NCI-H1436 treated with DMSO at 0.1 percent for 48 hours (cell line): Measurements from ENCODE around the gene SFRP4.
"Not testable (repeated sequence)": the region's sequence is repeated elsewhere in the genome, so short reads cannot be mapped to it uniquely, and the experiment has no call there.

Experiments used
- DNase-seq: peaks from one replicate; lab custom pipeline; 2025; lab: John Stamatoyannopoulos, UW

The SFRP4 gene

GRCh38 chr7:37916673-37917660, at the start of gene SFRP4:
SFRP4 (minus strand) TSS chr7:37916817; CDS start chr7:37916537, 280 bp downstream.
- no peak for DNase-seq

DNA sequence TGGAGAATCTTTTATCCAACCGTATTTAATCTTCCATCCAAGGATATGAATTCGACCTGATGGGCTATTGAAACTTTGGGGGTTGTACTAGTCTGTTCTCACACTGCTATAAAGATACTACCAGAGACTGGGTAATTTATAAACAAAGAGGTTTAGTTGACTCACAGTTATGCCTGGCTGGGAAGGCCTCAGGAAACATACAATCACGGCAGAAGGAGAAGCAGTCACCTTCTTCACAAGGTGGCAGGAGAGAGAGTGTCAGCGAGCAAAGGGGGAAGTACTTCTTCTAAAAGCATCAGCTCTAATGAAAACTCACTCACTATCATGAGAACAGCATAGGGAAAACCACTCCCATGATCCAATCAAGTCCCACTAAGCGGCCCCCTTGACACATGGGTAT, 47.6 kb upstream of the SFRP4 start:
- no peak for DNase-seq

DNA sequence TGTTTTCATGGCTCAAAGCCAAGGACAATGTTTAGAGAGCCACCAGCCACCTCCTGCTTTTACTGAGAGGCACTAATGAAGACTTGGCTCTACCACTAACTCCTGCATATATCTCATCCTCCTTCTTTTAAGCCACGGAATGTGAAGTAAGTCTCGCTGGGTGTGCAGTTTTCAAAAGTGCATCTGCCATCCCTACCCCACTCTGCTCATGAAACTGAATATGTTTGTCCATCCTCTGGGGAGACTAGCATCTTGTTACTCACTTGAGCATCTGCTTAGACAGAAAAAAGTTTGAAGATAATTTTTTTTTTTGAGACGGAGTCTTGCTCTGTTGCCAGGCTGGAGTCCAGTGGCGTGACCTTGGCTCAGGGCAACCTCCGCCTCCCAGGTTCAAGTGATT, 44.6 kb upstream of the SFRP4 start:
- DNase-seq = no peak

GRCh38 chr7:37960483-37960882, 43.9 kb upstream of the SFRP4 start:
- no peak for DNase-seq

DNA sequence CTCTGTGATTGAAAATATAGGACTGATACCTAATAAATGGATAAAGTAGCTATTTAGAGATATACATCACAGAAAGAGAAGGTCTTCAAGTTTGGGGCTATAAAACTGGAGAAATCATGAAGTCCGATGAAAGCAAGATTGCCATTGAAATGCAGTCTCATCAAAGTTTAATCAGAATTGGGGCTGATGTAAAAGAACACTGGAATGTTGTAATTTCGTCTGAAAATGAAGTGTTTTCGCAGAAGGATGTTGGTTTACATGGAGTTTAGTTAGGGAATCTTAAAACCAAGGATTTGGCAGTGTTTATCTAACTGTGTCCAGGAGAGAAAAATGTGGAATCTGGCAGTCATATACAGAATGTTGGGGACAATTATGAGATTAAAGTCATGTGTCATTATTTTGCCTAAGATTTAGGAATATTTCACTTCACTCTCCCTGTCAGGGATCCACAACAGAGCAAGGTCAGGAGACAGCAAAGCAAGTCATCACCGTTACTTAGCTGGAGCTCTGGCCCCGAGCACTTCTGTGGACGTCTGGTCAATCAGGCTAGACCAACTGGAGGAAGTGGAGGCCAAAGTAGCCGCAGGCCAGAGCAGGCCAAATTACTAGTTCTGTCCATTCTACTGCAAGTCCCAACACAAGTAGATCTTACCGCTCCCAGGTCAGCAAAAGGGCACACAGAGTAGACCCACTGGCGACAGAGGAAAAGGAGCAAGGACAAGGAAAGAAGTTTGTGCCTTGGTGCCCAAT, 40.8 kb upstream of the SFRP4 start:
- no peak for DNase-seq

GRCh38 chr7:37956791-37957190, 40.2 kb upstream of the SFRP4 start:
- DNase-seq = no peak

GRCh38 chr7:37954217-37954616, 37.6 kb upstream of the SFRP4 start:
- not testable (repeated sequence) for DNase-seq

- DNase-seq = no peak
Measured at GRCh38 chr7:37952240-37952639, 35.6 kb upstream of the SFRP4 start.

GRCh38 chr7:37947941-37948210, 31.3 kb upstream of the SFRP4 start:
- DNase-seq = no peak

DNA sequence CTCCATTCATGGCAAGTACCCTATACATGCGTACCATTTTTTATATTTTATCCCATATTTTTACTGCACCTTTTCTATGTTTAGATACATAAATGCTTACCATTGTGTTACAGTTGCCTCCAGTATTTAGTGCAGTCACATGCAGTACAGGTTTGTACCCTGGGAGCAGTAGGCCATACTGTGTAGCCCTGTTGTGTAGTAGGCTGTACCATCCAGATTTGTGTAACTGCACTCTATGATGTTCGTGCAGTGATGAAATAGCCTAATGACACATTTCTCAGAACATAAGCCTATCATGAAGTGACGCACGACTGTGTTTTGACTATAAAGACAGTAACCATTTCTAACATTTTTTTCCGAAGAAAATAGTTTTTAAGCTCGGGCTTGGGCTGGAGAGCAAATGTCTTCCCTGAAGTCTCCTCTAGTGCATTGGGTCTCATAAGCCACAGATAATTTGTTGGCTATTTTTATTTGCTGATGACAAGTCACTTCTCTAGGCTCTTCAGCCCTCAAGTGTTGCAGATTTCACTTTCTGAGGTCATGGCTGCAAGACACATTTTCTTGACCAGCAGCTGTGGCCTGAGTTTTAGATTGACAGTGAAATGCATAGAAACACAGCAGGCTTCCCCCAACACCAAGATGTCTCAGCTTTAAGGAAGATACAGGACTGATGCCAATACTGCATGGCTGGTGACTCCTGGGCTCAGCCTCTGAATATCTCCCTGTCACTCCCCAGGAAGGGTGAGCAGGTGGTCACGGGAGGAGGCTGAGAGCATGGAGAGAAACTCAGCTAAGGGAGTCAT, 30.7 kb upstream of the SFRP4 start:
- no peak for DNase-seq

DNA sequence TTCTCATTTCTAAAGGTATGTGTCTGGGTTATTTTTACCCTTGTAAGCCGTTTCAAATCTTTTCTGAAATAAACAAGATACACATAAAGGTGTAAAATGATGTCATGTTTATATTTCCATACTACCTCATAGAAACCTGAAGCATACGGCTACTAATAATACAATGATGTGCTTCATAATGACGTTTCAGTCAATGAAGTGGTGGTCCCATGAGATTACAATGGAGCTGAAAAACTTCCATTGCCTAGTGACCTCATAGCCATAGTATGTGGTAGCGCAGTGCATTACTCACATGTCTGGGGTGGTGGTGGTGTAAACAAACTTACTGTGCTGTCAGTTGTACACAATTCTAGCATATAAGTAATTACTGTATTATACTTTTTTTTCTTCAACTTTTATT, 28.7 kb upstream of the SFRP4 start:
- no peak for DNase-seq

GRCh38 chr7:37944737-37945054, 28.1 kb upstream of the SFRP4 start:
- DNase-seq = no peak

GRCh38 chr7:37943905-37944736, 27.5 kb upstream of the SFRP4 start:
- DNase-seq = no peak

DNA sequence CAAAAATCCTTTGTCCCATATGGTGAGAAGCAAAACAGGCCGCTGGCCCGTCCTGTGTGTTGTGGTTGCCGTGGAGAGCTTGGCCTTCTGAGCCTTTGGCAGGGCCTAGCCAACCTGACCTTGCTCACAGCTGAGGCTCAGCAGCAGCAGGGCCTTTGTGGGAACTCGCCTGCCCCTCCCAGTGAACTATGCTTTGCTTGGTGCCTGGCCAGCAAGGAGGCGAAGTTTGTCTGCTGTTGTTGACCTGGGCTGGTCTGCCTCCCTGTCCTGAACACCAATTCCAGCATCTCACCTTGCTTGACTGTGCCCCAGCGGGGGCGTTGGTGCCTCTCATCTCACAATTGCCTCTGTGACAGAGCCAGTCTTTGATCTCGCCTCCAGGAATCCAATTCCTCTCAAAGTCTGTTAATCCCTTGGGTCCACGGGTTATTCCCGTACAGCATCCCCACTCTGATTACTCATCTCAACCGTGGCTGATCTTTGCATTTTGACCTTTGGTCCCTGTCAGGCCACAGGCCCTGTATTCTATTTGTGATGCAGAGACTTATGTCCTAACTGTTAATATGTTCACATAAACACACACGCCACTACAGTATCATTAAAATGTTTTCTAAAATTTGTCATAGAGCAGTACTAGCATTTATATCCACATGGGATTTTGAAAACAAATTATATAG, 26.5 kb upstream of the SFRP4 start:
- no peak for DNase-seq

GRCh38 chr7:37933018-37933566, 16.5 kb upstream of the SFRP4 start:
- DNase-seq = no peak

DNA sequence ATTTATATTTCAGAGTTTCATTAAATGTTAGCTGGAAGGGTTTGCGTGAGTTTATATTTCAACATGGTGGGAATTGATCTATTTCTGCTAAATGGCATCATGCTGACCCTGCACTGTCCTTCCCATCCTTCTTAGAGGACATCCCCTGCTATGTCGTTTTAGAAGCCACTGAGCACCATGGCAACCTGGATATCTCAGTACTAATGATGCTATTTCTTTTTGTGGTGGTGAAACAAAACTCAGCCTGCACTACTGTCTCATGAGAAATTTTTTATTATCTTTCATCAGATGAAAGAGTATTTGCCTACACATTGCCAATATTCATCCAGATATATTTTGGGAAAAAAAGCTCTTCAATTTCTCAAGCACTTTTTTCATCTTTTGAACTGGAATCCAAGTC, 15.9 kb upstream of the SFRP4 start:
- no peak for DNase-seq

- no peak for DNase-seq
Measured at GRCh38 chr7:37930226-37930948, 13.8 kb upstream of the SFRP4 start.

DNA sequence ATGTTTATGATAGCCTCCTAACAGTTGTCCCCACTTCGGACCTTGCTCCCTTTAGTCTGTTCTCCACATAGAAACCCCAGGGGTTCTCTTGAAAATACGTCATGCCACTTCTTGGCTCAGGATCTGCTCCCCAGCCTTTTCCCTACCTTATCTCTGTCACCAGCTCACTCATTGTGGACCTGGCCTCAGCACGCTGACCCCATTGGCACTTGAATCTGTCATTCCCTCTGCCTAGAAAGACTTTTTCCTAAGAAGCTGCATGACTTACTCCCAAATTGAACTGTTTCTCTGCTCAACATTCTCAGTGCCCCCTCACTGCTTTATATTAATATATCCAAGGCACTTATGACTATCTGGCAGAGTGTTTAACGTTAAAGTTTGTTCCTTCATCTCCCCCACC, 12.3 kb upstream of the SFRP4 start:
- DNase-seq = no peak

- DNase-seq = no peak
Measured at GRCh38 chr7:37927773-37928444, 11.3 kb upstream of the SFRP4 start.

DNA sequence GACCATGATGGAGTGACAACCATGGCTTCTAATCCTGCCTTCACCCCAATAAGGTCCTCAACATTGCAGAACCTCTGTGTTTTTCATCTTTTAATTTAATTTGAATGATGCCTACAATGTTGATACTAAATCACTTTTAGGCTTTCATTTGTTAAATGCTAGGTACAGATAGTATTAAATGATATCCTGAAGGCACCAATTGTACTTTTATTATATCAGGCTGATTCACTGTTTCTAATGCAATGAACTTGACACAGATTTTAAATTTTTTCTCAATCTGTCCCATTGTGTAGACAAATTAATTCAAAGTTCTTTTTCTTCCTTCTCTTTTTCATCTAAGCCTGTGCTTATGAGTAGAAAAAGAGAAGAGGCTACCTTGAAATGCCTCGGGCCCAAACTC, 9.0 kb upstream of the SFRP4 start:
- DNase-seq = no peak
